Thoracic aorta (tissue), 2 donors: Measurements from ENCODE around the gene RNH1. TPM values are rescaled to one million over a fixed set of nuclear protein-coding genes. Genes with fewer than 3 reads are reported as not detected.
A peak's percentile ranks its signal among the peaks of the same experiment; 100 is the strongest.

ENCODE experiments used
- ATAC-seq: fragments of 150-250 bp; one replicate; pipeline ENCODE4 v1.8.0; 2017; ENCODE audit warnings: low read depth; ENCODE audit not compliant: insufficient number of reproducible peaks, low FRiP score
- DNase-seq: peaks from one replicate; pipeline ENCODE4 v3.0.0-alpha.2; 2020; ENCODE audit warnings: low spot score
- H3K27ac ChIP-seq, 2 donors: fragments of 200-600 bp; sonication (generic); 1 replicate in 1 of 2; 2 replicates in 1 of 2; pipeline ENCODE4 v1.5.1; 2016; ENCODE audit warnings: mild to moderate bottlenecking in 2 of 2, moderate library complexity in 2 of 2
- H3K27me3 ChIP-seq: fragments of 200-600 bp; sonication (generic); replicated peaks from 2 replicates; pipeline ENCODE4 v1.6.0; 2016; ENCODE audit warnings: mild to moderate bottlenecking; ENCODE audit not compliant: insufficient read depth
- H3K36me3 ChIP-seq: fragments of 200-600 bp; sonication (generic); one replicate; pipeline ENCODE4 v1.5.1; 2016
- H3K4me1 ChIP-seq, 2 donors: fragments of 200-600 bp; sonication (generic); 1 replicate in 1 of 2; 2 replicates in 1 of 2; pipeline versions ENCODE4 v1.5.1 to v1.6.0; 2016; ENCODE audit warnings: low read depth in 2 of 2, mild to moderate bottlenecking in 1 of 2; ENCODE audit not compliant: control insufficient read depth in 1 of 2
- H3K4me3 ChIP-seq: fragments of 200-600 bp; sonication (generic); 2 replicates; pipeline ENCODE4 v1.5.1; 2016; ENCODE audit warnings: mild to moderate bottlenecking
- H3K9me3 ChIP-seq: fragments of 200-600 bp; sonication (generic); 2 replicates; pipeline ENCODE4 v1.5.1; 2016
- total RNA-seq, 2 donors: library from RNA; depleted of rRNA; stranded (reverse); fragments of >200 nt; gene quantifications; one replicate each; pipeline versions ENCODE4 v1.1.0 to v1.2.3, GENCODE V29; 2016
- TF ChIP-seq, protein P1 (sequence below): fragments of 200-600 bp; sonication (generic); IDR thresholded peaks from one replicate; pipeline ENCODE4 v1.5.1; 2019; ENCODE audit warnings: antibody characterized with exemption

The RNH1 gene
- total RNA-seq, 2 donors from 2014 or later: 224 to 355 TPM

- ATAC-seq: peak; percentile 58
- Histone ChIP-seq H3K9me3 (no peaks in the 10 kb centered on the region), H3K4me1 (peaks cover 18 to 26% of the 10 kb centered on the region in 2 donors), H3K36me3 (no peaks in the 10 kb centered on the region), H3K4me3 (peak overlapping the region; percentile 94), H3K27ac (peak overlapping the region; percentile 78 to 83), H3K27me3 (no peaks in the 10 kb centered on the region)
- TF ChIP-seq, protein P1, sequence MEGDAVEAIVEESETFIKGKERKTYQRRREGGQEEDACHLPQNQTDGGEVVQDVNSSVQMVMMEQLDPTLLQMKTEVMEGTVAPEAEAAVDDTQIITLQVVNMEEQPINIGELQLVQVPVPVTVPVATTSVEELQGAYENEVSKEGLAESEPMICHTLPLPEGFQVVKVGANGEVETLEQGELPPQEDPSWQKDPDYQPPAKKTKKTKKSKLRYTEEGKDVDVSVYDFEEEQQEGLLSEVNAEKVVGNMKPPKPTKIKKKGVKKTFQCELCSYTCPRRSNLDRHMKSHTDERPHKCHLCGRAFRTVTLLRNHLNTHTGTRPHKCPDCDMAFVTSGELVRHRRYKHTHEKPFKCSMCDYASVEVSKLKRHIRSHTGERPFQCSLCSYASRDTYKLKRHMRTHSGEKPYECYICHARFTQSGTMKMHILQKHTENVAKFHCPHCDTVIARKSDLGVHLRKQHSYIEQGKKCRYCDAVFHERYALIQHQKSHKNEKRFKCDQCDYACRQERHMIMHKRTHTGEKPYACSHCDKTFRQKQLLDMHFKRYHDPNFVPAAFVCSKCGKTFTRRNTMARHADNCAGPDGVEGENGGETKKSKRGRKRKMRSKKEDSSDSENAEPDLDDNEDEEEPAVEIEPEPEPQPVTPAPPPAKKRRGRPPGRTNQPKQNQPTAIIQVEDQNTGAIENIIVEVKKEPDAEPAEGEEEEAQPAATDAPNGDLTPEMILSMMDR: peak; percentile 73
- DNase-seq: peak; percentile 87
Measured at GRCh38 chr11:447923-448731, 58.9 kb downstream of the RNH1 start.

GRCh38 chr11:446891-447290, 60.2 kb downstream of the RNH1 start:
- TF ChIP-seq, protein P1: no peak
- no peak for ATAC-seq
- Histone ChIP-seq H3K9me3 (no peaks in the 10 kb centered on the region), H3K4me1 (peaks cover 18 to 26% of the 10 kb centered on the region in 2 donors), H3K27me3 (no peaks in the 10 kb centered on the region), H3K4me3 (no peak overlapping the region), H3K36me3 (no peaks in the 10 kb centered on the region), H3K27ac (no peak overlapping the region)
- no peak for DNase-seq

DNA sequence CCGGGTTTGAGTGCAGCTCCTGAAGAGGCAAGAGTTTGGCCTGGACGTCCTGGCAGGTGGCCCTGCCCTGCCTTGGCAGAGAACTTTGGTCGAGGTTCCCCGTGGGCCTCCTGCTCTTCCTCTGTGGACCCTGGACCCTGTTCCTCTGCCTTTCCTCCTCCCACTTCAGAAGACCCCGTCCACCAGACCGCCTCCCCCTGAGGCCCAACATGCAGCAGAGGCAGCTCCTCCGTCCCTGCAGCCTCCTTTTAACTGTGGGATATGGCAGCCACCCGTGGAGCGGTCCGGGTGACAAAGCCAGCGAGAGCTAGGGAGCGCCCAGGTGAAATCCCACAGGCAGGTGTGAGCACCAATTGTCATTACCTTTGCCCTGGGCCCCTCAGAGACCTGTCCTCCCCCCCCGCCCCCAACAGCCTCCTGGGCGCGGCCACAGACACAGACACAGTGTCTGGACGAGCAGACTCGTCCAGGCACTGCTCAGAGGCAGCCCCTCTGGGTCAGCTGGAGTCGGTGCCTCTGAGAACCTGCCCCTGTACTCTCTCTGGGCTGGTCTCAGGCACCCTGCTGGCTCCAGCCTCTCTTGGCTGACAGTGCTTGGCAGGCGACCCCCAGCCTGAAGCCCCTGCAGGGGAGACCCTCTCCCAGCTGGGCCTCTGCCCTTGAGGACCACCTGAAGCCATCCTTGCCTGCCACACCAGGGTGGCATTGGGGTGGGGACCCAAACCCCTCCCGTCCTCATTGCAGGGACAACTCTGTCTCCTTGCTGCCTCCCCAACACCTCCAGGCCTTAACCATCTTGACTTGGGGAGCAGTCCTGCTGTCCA, 61.1 kb downstream of the RNH1 start:
- H3K4me1 ChIP-seq: peaks cover 11 to 17% of the 10 kb centered on the region in 2 donors
- TF ChIP-seq, protein P1: no peak
- no peaks in the 10 kb centered on the region for H3K27me3 ChIP-seq
- no peak overlapping the region for H3K4me3 ChIP-seq
- no peaks in the 10 kb centered on the region for H3K9me3 ChIP-seq
- ATAC-seq (no peak), DNase-seq (no peak)
- no peak overlapping the region for H3K27ac ChIP-seq
- H3K36me3 ChIP-seq: no peaks in the 10 kb centered on the region

Other genes starting within 250 kb of the RNH1 start
- 1 to 10 TPM; 5.6 to 6.6 TPM for gene NLRP6, start 228.8 kb downstream of the RNH1 start, total RNA-seq
- gene PGGHG, start 218.1 kb downstream of the RNH1 start, total RNA-seq: 10 to 100 TPM; 54.2 to 68.8 TPM
- gene IFITM5, start 207.7 kb downstream of the RNH1 start, total RNA-seq: not detected
- gene IFITM2, start 199.4 kb downstream of the RNH1 start, total RNA-seq: 100 to 1,000 TPM; 275 to 477 TPM
- 100 to 1,000 TPM; 182 to 220 TPM for gene IFITM1, start 193.2 kb downstream of the RNH1 start, total RNA-seq
- gene IFITM3, start 186.4 kb downstream of the RNH1 start, total RNA-seq: 100 to 1,000 TPM; 275 to 514 TPM
- gene B4GALNT4, start 137.7 kb downstream of the RNH1 start, total RNA-seq: 1 to 10 TPM in 1 of 2 donors, under 1 TPM in 1; 0.78 to 3.7 TPM
- gene PKP3, start 113.0 kb downstream of the RNH1 start, total RNA-seq: 1 to 10 TPM; 2.0 to 5.9 TPM
- gene SIGIRR, start 92.2 kb downstream of the RNH1 start, total RNA-seq: 10 to 100 TPM; 24.9 to 36.8 TPM
- gene ANO9, start 65.2 kb downstream of the RNH1 start, total RNA-seq: 1 to 10 TPM in 1 of 2 donors, under 1 TPM in 1; 0.68 to 2.7 TPM
- 10 to 100 TPM; 34.0 to 34.7 TPM for gene PTDSS2, start 57.0 kb downstream of the RNH1 start, total RNA-seq
- 10 to 100 TPM; 17.7 to 32.4 TPM for gene HRAS, start 28.3 kb upstream of the RNH1 start, total RNA-seq
- gene LRRC56, start 30.3 kb upstream of the RNH1 start, total RNA-seq: under 1 TPM in 1 of 2 donors, not detected in 1; 0.41 TPM
- gene LMNTD2, start 53.5 kb upstream of the RNH1 start, total RNA-seq: 1 to 10 TPM; 1.1 to 2.7 TPM
- 10 to 100 TPM in 1 of 2 donors, 1 to 10 TPM in 1; 7.3 to 20.6 TPM for gene RASSF7, start 53.7 kb upstream of the RNH1 start, total RNA-seq
- 10 to 100 TPM; 31.3 to 39.6 TPM for gene PHRF1, start 69.2 kb upstream of the RNH1 start, total RNA-seq
- gene IRF7, start 108.7 kb upstream of the RNH1 start, total RNA-seq: 10 to 100 TPM; 33.8 to 45.4 TPM
- not detected for gene CDHR5, start 117.7 kb upstream of the RNH1 start, total RNA-seq
- not detected for gene SCT, start 119.9 kb upstream of the RNH1 start, total RNA-seq
- under 1 TPM in 1 of 2 donors, not detected in 1; 0.27 TPM for gene DRD4, start 130.0 kb upstream of the RNH1 start, total RNA-seq
- gene DEAF1, start 188.0 kb upstream of the RNH1 start, total RNA-seq: 10 to 100 TPM; 22.1 to 67.0 TPM
- 10 to 100 TPM; 22.4 to 22.5 TPM for gene TMEM80, start 188.6 kb upstream of the RNH1 start, total RNA-seq
- 10 to 100 TPM; 39.6 to 75.9 TPM for gene EPS8L2, start 199.0 kb upstream of the RNH1 start, total RNA-seq
- 100 to 1,000 TPM; 132 to 232 TPM for gene TALDO1, start 240.2 kb upstream of the RNH1 start, total RNA-seq